OCI-LY1 (cell line): ENCODE data around the gene DOCK4.

Source experiments
- H2AFZ ChIP-seq: fragments of 200-600 bp; sonication (generic), shearing (Covaris generic); 2 replicates; pipeline ENCODE4 v1.6.0; 2014; ENCODE audit warnings: antibody characterized with exemption, mild to moderate bottlenecking, low read length
- H3F3A ChIP-seq: fragments of 200-600 bp; sonication (generic), shearing (Covaris generic); 2 replicates; pipeline ENCODE4 v1.6.0; 2014; ENCODE audit warnings: mild to moderate bottlenecking, antibody characterized with exemption, low read length, moderate library complexity; ENCODE audit not compliant: insufficient read depth
- H3K27ac ChIP-seq: fragments of 200-600 bp; sonication (generic); 2 replicates; pipeline ENCODE4 v1.5.1; 2014; ENCODE audit warnings: low read length, mixed run types, mild to moderate bottlenecking, low read depth; ENCODE audit not compliant: poor library complexity, severe bottlenecking
- H3K27me3 ChIP-seq: fragments of 200-600 bp; sonication (generic); 2 replicates; pipeline ENCODE4 v1.6.0; 2014; ENCODE audit warnings: antibody characterized with exemption, mild to moderate bottlenecking, low read length, moderate library complexity; ENCODE audit not compliant: insufficient read depth
- H3K36me3 ChIP-seq: fragments of 200-600 bp; sonication (generic); 2 replicates; pipeline ENCODE4 v1.6.1; 2014; ENCODE audit warnings: mild to moderate bottlenecking, antibody characterized with exemption, low read length, moderate library complexity, mixed read lengths; ENCODE audit not compliant: insufficient read depth
- H3K4me1 ChIP-seq: fragments of 200-600 bp; sonication (generic); 2 replicates; pipeline ENCODE4 v1.5.1; 2014; ENCODE audit warnings: mild to moderate bottlenecking, low read length, moderate library complexity; ENCODE audit not compliant: insufficient read depth, severe bottlenecking
- H3K4me2 ChIP-seq: fragments of 200-600 bp; sonication (generic), shearing (Covaris generic); 2 replicates; pipeline ENCODE4 v1.6.1; 2014; ENCODE audit warnings: low read length
- H3K4me3 ChIP-seq: fragments of 200-600 bp; sonication (generic); 2 replicates; pipeline ENCODE4 v1.5.1; 2014; ENCODE audit warnings: low read length, low read depth, mild to moderate bottlenecking, mixed read lengths; ENCODE audit not compliant: poor library complexity, severe bottlenecking
- H3K79me2 ChIP-seq: fragments of 200-600 bp; shearing (Covaris generic); 2 replicates; pipeline ENCODE4 v1.6.1; 2016; ENCODE audit warnings: mixed run types, low read length, mixed read lengths; ENCODE audit not compliant: insufficient read depth
- H3K9ac ChIP-seq: fragments of 200-600 bp; sonication (generic), shearing (Covaris generic); 2 replicates; pipeline ENCODE4 v1.6.1; 2014; ENCODE audit warnings: mild to moderate bottlenecking, low read length, mixed read lengths
- H3K9me2 ChIP-seq: fragments of 200-600 bp; sonication (generic), shearing (Covaris generic); 2 replicates; pipeline ENCODE4 v1.6.1; 2014; ENCODE audit warnings: low read depth, mild to moderate bottlenecking, low read length, mixed read lengths
- H3K9me3 ChIP-seq: fragments of 200-600 bp; shearing (Covaris generic); 2 replicates; pipeline ENCODE4 v1.6.1; 2014; ENCODE audit warnings: low read length, mixed read lengths
- H4K20me1 ChIP-seq: fragments of 200-600 bp; sonication (generic), shearing (Covaris generic); 2 replicates; pipeline ENCODE4 v1.6.0; 2016; ENCODE audit warnings: mild to moderate bottlenecking, low read length; ENCODE audit not compliant: insufficient read depth
- CTCF ChIP-seq: fragments of 200-600 bp; sonication (generic), shearing (Covaris generic); IDR thresholded peaks from 2 replicates; pipeline ENCODE4 v1.5.1; 2017; ENCODE audit warnings: mild to moderate bottlenecking, antibody characterized with exemption, low read length, moderate library complexity, mixed read lengths
- EZH2 ChIP-seq: fragments of 200-600 bp; sonication (generic), shearing (Covaris generic); IDR thresholded peaks from 2 replicates; pipeline ENCODE4 v1.8.0; 2017; ENCODE audit warnings: borderline replicate concordance, mixed run types, mild to moderate bottlenecking, antibody characterized with exemption, low read length, moderate library complexity, mixed read lengths

DOCK4 gene

GRCh38 chr7:112173568-112173905 lies 32.7 kb downstream of the DOCK4 start:
- TF ChIP-seq EZH2 (no peak), CTCF (no peak)
- Histone ChIP-seq H3K27ac (no peak overlapping the region), H3K79me2 (no peaks in the 10 kb centered on the region), H3K9ac (no peak overlapping the region), H4K20me1 (no peaks in the 10 kb centered on the region), H3K9me3 (no peaks in the 10 kb centered on the region), H3K4me2 (no peak overlapping the region), H3K9me2 (no peaks in the 10 kb centered on the region), H3K4me3 (no peak overlapping the region), H3K27me3 (no peaks in the 10 kb centered on the region), H2AFZ (no peak overlapping the region), H3K36me3 (no peaks in the 10 kb centered on the region), H3F3A (no peaks in the 10 kb centered on the region), H3K4me1 (no peaks in the 10 kb centered on the region)

GRCh38 chr7:112172870-112173567 lies 33.2 kb downstream of the DOCK4 start:
- H3K36me3 ChIP-seq, result no peaks in the 10 kb centered on the region
- H3K9me3 ChIP-seq, result no peaks in the 10 kb centered on the region
- H3K4me2 ChIP-seq, result no peak overlapping the region
- no peaks in the 10 kb centered on the region for H3K79me2 ChIP-seq
- no peak for TF ChIP-seq CTCF
- no peaks in the 10 kb centered on the region for H3K27me3 ChIP-seq
- no peaks in the 10 kb centered on the region for H3K9me2 ChIP-seq
- no peak overlapping the region for H3K4me3 ChIP-seq
- H3F3A ChIP-seq, result no peaks in the 10 kb centered on the region
- no peaks in the 10 kb centered on the region for H4K20me1 ChIP-seq
- H3K4me1 ChIP-seq, result no peaks in the 10 kb centered on the region
- no peak overlapping the region for H3K9ac ChIP-seq
- no peak overlapping the region for H3K27ac ChIP-seq
- no peak overlapping the region for H2AFZ ChIP-seq

GRCh38 chr7:112171673-112172072 lies 34.5 kb downstream of the DOCK4 start:
- Histone ChIP-seq H3K9me2 (no peaks in the 10 kb centered on the region), H3F3A (no peaks in the 10 kb centered on the region), H3K27ac (no peak overlapping the region), H3K4me2 (no peak overlapping the region), H3K9ac (no peak overlapping the region), H3K4me1 (no peaks in the 10 kb centered on the region), H3K79me2 (no peaks in the 10 kb centered on the region), H3K4me3 (no peak overlapping the region), H3K9me3 (no peaks in the 10 kb centered on the region), H3K36me3 (no peaks in the 10 kb centered on the region), H2AFZ (no peak overlapping the region), H4K20me1 (no peaks in the 10 kb centered on the region), H3K27me3 (no peaks in the 10 kb centered on the region)
- TF ChIP-seq EZH2 (no peak), CTCF (no peak)
